ENCODE measurements around the gene OLFML2B. TPM values are rescaled to one million over a fixed set of nuclear protein-coding genes. Genes with fewer than 3 reads are reported as not detected.

The OLFML2B gene
- total RNA-seq, 1 donor from 2014 or later: 1.7 TPM

DNA sequence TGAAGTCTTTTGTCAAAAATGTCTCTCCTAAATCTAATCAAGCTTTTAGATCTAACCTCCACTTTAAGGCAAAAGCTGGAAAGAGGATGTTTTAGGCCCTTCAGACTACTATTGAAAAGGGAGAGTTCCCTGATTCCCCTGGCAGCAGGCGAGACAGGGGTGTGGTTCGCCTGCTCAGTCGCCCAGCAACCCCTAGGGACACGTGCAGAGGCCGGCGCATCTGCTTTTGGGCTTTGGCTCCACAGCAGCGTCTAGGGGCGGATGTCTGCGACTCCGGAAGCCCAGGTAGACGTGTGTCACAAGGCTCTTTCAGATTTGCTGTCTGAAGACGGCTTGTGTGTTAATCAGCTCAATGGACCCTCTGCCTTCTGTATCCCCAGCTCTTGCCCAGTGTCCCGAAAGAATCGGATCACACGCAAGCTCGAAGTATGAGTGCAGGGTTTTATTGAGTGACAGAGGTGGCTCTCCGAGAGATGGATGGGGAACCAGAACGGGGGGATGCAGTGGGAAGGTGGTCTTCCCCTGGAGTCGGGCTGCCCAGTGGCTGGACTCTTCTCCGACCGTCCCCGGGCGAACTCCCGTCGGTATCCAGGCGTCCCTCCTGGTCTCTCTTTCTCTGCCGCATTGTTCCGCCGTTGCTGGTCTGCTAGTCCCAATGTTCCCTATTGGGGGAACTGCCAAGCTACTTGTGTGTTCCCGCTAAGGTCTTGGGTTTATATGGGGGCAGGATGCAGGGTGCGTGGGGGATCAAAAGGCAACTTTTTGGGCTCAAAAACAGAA lies 45.5 kb downstream of the OLFML2B start:
- TF ChIP-seq, protein P1, sequence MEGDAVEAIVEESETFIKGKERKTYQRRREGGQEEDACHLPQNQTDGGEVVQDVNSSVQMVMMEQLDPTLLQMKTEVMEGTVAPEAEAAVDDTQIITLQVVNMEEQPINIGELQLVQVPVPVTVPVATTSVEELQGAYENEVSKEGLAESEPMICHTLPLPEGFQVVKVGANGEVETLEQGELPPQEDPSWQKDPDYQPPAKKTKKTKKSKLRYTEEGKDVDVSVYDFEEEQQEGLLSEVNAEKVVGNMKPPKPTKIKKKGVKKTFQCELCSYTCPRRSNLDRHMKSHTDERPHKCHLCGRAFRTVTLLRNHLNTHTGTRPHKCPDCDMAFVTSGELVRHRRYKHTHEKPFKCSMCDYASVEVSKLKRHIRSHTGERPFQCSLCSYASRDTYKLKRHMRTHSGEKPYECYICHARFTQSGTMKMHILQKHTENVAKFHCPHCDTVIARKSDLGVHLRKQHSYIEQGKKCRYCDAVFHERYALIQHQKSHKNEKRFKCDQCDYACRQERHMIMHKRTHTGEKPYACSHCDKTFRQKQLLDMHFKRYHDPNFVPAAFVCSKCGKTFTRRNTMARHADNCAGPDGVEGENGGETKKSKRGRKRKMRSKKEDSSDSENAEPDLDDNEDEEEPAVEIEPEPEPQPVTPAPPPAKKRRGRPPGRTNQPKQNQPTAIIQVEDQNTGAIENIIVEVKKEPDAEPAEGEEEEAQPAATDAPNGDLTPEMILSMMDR (conservative IDR thresholded peaks at IDR 0.05; ENCODE audit: low read depth, low read length): no peak
- DNase-seq (ENCODE audit: low read depth): no peak
- no peak overlapping the region for H3K4me3 ChIP-seq (ENCODE audit: low read depth, low read length)

DNA sequence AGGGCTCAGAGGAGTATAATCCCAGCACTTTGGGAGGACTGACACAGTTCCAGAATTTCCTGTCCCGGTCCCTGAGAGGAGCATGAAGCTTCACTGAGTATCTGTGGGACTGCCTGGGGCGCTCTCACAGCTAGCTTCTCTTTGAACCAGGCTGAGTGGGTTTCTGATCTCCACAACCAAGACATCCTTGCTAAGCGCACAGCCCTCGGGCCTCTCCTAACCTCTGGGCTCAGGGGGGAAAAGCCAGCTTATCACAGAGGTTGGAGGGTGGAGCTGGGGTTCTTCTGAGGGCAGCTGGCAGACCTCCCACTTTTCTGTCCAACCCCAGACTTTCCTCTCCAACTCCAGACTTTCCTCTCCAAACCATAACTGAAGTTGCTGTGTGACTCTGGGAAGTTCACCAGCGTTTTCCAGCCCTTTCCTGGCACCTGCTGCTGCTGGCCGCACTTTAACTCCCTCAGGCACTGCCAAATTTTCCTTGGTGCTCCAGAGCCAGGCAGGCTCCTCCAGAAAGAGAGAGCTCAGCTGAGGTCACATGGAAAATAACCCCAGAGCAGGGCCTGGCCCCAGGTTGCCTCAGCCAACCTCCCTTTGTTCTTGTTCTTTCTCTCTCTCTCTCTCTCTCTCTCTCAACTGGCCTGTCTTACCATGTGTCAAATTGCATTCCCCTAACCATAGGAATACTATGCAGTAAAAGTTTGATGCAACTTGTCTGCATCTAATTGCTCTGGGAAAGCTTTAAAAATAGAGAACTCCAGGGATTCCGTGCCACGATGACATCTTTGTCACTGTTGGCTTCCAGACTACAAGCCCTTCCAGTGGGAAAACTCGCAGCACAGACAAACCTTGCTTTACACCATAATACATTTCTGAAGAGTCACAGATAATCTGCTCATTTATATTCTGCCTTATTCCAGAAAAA lies 49.5 kb downstream of the OLFML2B start:
- TF ChIP-seq, protein P1 (conservative IDR thresholded peaks at IDR 0.05; ENCODE audit: low read depth, low read length): no peak
- no peak overlapping the region for H3K4me3 ChIP-seq (ENCODE audit: low read depth, low read length)
- DNase-seq (ENCODE audit: low read depth): no peak

DNA sequence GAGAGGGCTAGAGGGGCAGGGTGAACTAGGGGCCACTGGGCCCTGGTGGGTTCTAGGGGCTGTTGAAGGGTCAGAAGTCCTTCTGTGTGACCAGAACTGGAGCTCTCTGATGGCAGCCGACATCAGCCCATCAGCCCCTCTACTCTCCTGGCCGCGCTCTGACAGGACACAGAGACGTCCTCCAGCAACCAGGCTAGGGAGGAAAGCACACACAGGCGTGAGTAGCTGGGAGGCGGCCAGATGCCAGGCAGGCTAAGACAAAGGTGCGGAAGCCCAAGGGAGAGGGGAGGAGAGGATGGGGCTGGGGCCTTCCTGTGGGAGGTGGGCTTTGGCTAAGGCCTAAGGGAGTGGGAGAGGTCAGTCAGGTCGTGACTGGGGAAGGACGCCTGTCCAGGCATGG lies 50.8 kb downstream of the OLFML2B start:
- TF ChIP-seq, protein P1 (conservative IDR thresholded peaks at IDR 0.05; ENCODE audit: low read depth, low read length): no peak
- no peak overlapping the region for H3K4me3 ChIP-seq (ENCODE audit: low read depth, low read length)
- DNase-seq (ENCODE audit: low read depth): no peak

DNA sequence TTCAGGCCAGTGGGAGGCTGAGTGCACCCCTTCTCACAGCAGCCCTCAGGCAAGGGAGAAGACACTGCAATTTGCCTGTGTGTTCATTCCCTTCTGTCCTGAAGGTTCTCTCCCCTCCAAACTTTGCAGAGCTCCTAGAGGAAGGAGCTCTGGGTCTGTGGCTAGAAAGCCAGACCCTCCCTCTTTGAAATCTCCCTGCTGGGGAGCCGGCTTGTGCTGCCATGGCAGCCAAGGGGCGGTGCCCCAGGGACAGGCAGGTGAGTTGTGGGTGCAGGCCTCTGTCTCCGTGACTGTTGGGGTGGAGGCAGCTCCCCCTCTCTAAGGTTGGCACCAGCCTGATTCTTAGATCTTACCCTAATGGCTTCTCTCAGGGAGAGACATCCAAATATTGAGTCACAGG lies 53.0 kb downstream of the OLFML2B start:
- DNase-seq (ENCODE audit: low read depth): no peak
- H3K4me3 ChIP-seq (ENCODE audit: low read depth, low read length): no peak overlapping the region
- TF ChIP-seq, protein P1 (conservative IDR thresholded peaks at IDR 0.05; ENCODE audit: low read depth, low read length): no peak

DNA sequence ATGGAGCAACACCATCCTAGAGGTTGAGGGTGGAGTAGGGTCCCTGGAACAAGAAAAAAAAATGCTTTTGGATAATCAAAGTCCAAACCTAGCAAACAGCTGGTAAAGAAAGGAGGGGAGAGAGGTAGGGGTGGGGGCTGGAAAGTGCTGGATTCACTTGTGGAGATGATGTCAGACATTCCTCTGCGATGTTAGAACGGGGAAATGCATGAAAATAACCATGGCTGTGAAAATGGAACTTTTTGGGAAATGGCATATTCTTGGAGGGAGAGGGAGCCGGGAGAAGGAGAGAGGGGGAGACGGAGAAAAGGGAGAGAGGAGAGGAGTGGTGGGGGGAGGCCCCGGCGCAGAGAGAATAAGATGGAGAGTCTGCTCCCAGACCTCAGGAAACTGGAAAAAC lies 53.6 kb downstream of the OLFML2B start:
- DNase-seq (ENCODE audit: low read depth): no peak

DNA sequence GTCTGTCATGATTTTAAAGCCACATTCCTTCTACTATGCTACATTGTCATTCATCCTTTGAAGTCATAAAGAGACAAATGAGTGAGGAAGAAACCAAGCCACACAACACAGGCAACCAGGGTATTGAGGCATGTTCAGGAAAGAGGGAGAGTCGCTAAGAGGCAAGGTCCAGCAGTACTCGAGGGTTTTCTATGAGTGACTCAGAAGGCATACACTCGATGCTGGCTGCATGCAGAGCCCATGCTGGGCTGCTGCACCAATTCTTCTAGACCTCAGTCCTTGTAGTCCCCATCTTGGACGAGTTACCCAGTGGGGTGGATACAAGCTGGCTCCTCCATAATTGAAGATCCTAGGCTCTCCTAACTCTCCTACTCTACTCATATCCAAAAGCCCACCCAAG lies 57.6 kb downstream of the OLFML2B start:
- no peak overlapping the region for H3K4me3 ChIP-seq (ENCODE audit: low read depth, low read length)
- TF ChIP-seq, protein P1 (conservative IDR thresholded peaks at IDR 0.05; ENCODE audit: low read depth, low read length): no peak
- no peak for DNase-seq (ENCODE audit: low read depth)

More for the DNA sequence above, 53.6 kb downstream of the OLFML2B start:
- no peak overlapping the region for H3K4me3 ChIP-seq (ENCODE audit: low read depth, low read length)
- TF ChIP-seq, protein P1 (conservative IDR thresholded peaks at IDR 0.05; ENCODE audit: low read depth, low read length): no peak
